Measurements from ENCODE around the gene DNTT. TPM values are rescaled to one million over a fixed set of nuclear protein-coding genes. Genes with fewer than 3 reads are reported as not detected.

DNTT gene
- not detected for total RNA-seq
- not detected for polyA plus RNA-seq

DNA sequence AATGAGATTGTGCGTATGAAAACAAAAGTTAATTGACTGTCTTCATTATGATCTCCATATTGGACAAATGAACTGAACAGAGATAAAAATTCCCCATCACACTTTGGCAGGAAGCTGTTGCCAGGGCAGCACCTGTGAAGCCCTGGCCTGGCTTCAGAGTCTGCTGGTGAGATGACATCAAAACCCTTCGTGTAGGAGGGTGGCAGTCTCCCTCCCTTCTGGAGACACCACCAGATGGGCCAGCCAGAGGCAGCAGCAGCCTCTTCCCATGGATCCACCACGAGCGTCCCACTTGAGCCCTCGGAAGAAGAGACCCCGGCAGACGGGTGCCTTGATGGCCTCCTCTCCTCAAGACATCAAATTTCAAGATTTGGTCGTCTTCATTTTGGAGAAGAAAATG lies at the start of gene DNTT:
Gene DNTT (plus strand): TSS at position 205 of the 400 bp plus-strand sequence. CDS start 64 bp downstream, at position 269.
- 70 to 89% methylated on average over 8 of the region's 8 CpGs for WGBS, 2 donors
- no peak for TF ChIP-seq POLR2AphosphoS5 (IDR thresholded peaks at IDR 0.05)
- TF ChIP-seq POLR2A (IDR thresholded peaks at IDR 0.05): no peak
- no peak for TF ChIP-seq EP300 (IDR thresholded peaks at IDR 0.05)
- TF ChIP-seq, protein P1, sequence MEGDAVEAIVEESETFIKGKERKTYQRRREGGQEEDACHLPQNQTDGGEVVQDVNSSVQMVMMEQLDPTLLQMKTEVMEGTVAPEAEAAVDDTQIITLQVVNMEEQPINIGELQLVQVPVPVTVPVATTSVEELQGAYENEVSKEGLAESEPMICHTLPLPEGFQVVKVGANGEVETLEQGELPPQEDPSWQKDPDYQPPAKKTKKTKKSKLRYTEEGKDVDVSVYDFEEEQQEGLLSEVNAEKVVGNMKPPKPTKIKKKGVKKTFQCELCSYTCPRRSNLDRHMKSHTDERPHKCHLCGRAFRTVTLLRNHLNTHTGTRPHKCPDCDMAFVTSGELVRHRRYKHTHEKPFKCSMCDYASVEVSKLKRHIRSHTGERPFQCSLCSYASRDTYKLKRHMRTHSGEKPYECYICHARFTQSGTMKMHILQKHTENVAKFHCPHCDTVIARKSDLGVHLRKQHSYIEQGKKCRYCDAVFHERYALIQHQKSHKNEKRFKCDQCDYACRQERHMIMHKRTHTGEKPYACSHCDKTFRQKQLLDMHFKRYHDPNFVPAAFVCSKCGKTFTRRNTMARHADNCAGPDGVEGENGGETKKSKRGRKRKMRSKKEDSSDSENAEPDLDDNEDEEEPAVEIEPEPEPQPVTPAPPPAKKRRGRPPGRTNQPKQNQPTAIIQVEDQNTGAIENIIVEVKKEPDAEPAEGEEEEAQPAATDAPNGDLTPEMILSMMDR (IDR thresholded peaks at IDR 0.05): no peak
- H3K36me3 ChIP-seq: no peaks in the 10 kb centered on the region
- no peak for DNase-seq
- intact Hi-C loops (cut with DNase I): no loop called here
- no peaks in the 10 kb centered on the region for H3K27me3 ChIP-seq
- no peak within 1 kb of the TSS for H3K27ac ChIP-seq
- no peaks in the 10 kb centered on the region for H3K9me3 ChIP-seq
- peaks cover 0 to 6% (median 2%) of the 10 kb centered on the region in 4 donors for H3K4me1 ChIP-seq
- no peak within 1 kb of the TSS for H3K4me3 ChIP-seq

- intact Hi-C loops (cut with DNase I): no loop called here
- no peak for DNase-seq
- TF ChIP-seq, protein P1 (IDR thresholded peaks at IDR 0.05): no peak
- TF ChIP-seq POLR2A (IDR thresholded peaks at IDR 0.05) (no peak), EP300 (IDR thresholded peaks at IDR 0.05) (no peak), POLR2AphosphoS5 (IDR thresholded peaks at IDR 0.05) (no peak)
- Histone ChIP-seq H3K27me3 (no peaks in the 10 kb centered on the region), H3K36me3 (no peaks in the 10 kb centered on the region), H3K9me3 (no peaks in the 10 kb centered on the region), H3K4me3 (no peak overlapping the region), H3K27ac (no peak overlapping the region), H3K4me1 (no peaks in the 10 kb centered on the region)
- 87 to 95% methylated on average over 5 of the region's 5 CpGs for WGBS, 2 donors
Observed at GRCh38 chr10:96254976-96255375, 49.3 kb upstream of the DNTT start.

DNA sequence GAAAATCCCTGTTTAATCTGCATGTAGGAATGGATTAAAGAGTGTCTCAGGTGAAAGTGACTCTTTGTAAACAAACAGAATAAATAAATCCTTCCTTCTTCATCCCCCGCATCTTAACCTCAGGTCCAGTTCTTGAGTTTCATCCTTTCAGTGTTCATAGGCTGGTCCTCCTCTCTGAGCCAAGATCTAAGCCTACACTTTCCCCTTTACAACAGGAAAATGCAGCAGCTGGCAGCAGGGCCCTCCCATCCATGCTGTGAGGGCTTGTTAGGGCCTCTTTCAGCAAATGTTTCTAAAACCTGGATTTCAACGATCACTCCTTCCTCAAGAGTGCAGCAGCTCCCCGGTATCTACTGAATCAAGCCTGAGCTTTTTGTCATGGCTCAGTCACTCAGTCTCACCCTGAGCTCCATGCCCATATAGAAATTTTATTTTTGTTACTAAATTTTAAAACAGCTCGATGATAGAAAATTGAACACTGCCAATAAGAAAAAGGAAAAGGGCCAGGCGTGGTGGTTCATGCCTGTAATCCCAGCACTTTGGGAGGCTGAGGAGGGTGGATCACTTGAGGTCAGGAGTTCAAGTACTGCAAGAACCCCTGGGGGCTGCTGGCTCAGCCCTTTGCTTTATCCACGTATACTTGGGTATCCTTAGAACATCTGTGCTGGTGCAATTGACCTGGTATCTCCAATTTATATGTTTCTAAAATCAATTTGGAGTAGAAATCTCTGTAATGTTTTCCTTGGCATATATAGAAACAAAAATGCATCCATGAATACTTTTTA lies 48.5 kb upstream of the DNTT start:
- no peak overlapping the region for H3K27ac ChIP-seq
- H3K36me3 ChIP-seq: no peaks in the 10 kb centered on the region
- TF ChIP-seq EP300 (IDR thresholded peaks at IDR 0.05) (no peak), POLR2A (IDR thresholded peaks at IDR 0.05) (no peak)
- no peaks in the 10 kb centered on the region for H3K9me3 ChIP-seq
- no peaks in the 10 kb centered on the region for H3K27me3 ChIP-seq
- no peaks in the 10 kb centered on the region for H3K4me1 ChIP-seq
- no peak overlapping the region for H3K4me3 ChIP-seq
- WGBS, 2 donors: 55 to 66% methylated on average over 6 of the region's 6 CpGs
- intact Hi-C loops (cut with DNase I): no loop called here
- no peak for DNase-seq

DNA sequence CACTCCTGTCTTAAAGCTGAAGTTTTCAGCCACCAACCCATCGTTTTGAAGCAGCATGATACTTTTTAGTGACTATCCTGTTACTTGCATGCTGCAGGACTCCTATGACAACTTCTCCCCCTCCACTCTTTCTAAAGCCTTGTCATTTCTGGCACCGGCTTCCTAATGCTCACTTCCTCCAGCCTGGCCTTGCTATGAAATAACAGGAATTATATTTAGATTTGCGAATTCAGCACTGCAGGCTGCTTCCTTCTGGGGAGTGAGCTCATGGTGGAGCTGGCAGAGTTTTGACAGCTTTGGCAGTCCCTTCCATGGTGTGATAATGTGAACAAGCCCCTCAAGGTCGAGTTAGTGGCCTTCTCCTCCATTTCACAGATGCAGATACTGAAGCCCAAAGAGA lies 46.3 kb upstream of the DNTT start:
- no peak for DNase-seq
- Histone ChIP-seq H3K4me1 (no peaks in the 10 kb centered on the region), H3K4me3 (no peak overlapping the region), H3K9me3 (no peaks in the 10 kb centered on the region), H3K27me3 (no peaks in the 10 kb centered on the region), H3K27ac (no peak overlapping the region), H3K36me3 (no peaks in the 10 kb centered on the region)
- intact Hi-C loops (cut with DNase I): no loop called here
- WGBS, 2 donors: 42 to 49% methylated on average over 4 of the region's 4 CpGs
- TF ChIP-seq, protein P1 (IDR thresholded peaks at IDR 0.05): no peak
- TF ChIP-seq POLR2A (IDR thresholded peaks at IDR 0.05): no peak
- TF ChIP-seq POLR2AphosphoS5 (IDR thresholded peaks at IDR 0.05): no peak
- TF ChIP-seq EP300 (IDR thresholded peaks at IDR 0.05): no peak

DNA sequence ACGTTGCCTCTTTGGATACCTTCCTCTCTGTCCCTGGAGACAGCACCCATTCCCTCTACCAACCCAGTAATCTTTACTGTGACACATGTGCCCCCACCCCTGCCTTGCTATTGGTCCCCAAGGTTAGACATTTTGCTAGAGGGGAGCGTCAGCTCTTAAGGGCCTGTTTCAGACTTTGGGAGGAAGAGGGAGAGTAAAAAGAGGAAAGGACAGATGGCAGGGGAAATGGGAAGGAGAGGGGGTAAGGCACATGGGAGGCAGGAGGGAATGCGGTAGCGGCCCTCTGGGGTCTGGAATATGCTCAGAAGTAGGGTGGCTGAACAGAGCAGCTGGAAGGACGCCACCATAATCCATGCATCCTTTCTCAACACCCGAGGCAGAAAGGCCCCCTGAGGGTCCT lies 45.1 kb upstream of the DNTT start:
- no peak for DNase-seq
- TF ChIP-seq, protein P1 (IDR thresholded peaks at IDR 0.05): no peak
- TF ChIP-seq POLR2A (IDR thresholded peaks at IDR 0.05): no peak
- TF ChIP-seq EP300 (IDR thresholded peaks at IDR 0.05): no peak
- no peak for TF ChIP-seq POLR2AphosphoS5 (IDR thresholded peaks at IDR 0.05)
- no peak overlapping the region for H3K4me3 ChIP-seq
- H3K36me3 ChIP-seq: no peaks in the 10 kb centered on the region
- intact Hi-C loops (cut with DNase I): no loop called here
- H3K27ac ChIP-seq: no peak overlapping the region
- no peaks in the 10 kb centered on the region for H3K27me3 ChIP-seq
- no peaks in the 10 kb centered on the region for H3K9me3 ChIP-seq
- 83 to 88% methylated on average over 6 of the region's 6 CpGs for WGBS, 2 donors
- no peaks in the 10 kb centered on the region for H3K4me1 ChIP-seq

All from sigmoid colon (tissue), 7 donors.